ENCODE measurements around the gene CPEB4. TPM values are rescaled to one million over a fixed set of nuclear protein-coding genes. Genes with fewer than 3 reads are reported as not detected.

The CPEB4 gene
- total RNA-seq, 1 experiment from 2014 or later, result 7.2 TPM

DNA sequence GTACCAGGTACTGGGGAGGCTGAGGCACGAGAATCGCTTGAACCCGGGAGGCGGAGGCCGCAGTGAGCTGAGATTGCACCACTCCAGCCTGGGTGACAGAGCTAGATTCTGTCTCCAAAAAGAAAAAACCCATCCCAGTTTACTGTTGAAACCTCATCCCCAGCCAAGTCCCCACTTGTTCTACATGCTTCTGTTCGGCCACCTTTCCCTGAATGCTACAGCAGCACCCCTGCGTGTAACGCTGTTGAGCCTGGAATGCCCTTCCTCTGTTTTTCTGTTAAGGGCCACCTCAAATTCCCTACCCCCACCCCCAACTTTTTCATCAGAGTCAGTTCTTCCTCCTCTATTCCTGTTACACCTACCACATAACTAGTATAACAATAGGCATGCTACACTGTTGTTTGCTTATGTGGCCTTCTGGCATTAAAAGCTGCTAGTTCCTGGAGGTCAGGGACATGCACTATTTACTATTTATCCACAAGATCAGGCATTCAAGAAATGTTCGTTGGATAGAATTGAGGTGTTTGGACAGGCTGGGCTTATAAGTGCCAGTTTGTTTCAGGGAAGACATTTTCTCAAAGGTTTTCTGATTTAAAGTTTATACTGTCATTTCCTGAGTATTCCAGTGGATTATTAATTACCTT lies 53.7 kb downstream of the CPEB4 start:
- DNase-seq (ENCODE audit: low spot score), result no peak

DNA sequence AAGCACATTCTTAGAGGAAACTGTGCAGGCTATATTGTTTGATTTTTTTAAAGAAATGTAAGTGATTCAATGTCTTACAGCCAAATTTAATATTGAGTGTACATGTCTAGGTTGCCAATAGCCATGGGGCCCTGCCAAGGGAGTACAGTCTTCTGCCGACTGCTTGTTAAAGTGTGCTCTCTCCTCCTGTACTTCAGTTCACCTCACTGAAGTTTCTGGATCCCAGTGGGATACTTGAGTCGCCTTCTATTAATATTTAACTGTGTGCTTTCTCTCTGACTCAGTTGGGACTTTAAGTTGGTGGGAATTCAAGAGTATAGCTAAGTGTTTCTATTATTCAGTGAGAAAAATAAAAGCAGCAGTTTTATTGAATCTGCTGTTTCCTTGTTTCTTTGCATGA lies 56.4 kb downstream of the CPEB4 start:
- no peak for DNase-seq (ENCODE audit: low spot score)

GRCh38 chr5:173945160-173945559 lies 57.0 kb downstream of the CPEB4 start:
- DNase-seq (ENCODE audit: low spot score), result no peak

DNA sequence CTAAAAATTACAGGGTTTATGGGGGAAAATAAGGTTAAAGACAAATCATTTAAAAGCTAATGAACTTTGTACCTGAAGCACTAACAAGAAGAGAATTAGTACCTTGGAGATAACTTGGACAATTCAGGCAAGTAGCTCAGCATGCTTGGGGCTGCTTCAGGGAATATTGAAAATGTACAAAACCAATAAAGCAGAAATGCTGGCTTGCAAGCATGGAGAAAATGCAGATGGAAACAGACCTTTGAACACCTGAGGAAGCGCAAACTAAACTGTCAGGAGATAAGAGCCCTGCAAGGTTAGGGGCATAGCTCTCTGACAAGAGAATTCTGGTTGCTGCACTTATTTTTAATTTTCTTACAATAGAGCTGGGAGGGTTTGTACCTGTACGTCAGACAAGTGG lies 58.2 kb downstream of the CPEB4 start:
- DNase-seq (ENCODE audit: low spot score), result no peak

- DNase-seq (ENCODE audit: low spot score), result no peak
These were observed 62.7 kb downstream of the CPEB4 start for GRCh38 chr5:173950829-173951228.

DNA sequence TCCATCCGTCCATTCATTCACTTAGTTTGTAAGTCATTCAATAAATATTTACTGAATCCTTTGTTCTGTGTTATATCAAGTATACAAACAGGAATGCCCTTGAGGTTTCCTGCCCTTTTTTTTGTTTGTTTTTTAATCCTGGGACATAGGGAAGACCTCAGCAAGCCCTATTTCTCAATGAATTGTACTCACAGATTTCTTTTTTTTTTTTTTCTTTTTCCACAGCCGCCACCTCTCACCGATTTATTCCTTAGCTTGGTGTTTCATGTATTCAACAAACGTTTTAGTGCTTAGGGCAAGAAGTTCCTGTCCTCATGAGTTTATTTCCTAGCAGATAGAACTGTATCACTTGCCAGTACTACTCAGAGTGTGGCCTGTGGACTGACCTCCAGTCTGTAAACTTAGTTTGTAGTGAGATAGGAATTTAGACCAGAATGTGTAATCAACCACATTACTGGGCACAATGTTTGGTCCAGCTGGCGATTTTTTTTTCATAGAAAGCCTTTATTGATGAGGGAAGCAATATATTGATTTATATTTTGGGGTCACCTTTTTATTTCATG lies 65.5 kb downstream of the CPEB4 start:
- DNase-seq (ENCODE audit: low spot score), result no peak

- DNase-seq (ENCODE audit: low spot score), result no peak
These were observed 66.7 kb downstream of the CPEB4 start for GRCh38 chr5:173954671-173955521.

DNA sequence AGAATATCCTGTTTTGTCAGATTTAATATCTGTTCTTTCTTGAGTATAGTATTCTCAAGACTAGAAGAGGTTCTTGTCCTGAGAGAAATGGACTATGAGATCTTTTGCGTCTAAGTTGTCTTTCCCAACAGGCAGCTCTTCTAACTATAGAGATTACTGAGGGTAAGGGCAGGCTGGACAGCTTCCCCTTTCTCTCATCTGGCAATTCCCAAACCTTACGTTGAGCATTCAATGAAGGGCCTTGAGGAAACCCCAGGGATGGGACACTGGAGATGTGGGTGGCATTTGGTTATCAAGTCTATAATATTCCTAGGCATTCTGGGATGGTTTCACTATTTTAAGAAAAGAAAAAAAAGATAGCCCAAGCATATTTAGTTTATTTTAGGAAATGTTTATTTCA lies 72.8 kb downstream of the CPEB4 start:
- no peak for DNase-seq (ENCODE audit: low spot score)

DNA sequence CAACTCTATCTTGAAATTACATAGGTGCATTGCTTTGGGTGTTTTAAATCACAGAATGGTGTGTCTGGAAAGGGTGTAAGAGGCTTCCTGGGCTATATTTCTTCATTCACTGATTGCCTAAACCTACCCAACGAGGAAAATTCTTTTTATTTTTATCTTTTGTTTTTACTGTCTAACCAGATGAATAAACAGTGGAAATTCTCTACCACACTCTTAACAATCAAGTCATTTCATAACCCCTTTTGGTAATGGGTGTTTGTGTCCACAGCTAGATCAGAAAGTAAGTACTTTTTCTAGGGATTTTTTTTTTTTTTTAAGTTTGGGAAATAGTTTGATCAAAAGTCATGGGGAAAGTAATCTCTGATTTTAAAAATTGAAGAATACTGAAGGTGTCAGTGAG lies 73.3 kb downstream of the CPEB4 start:
- DNase-seq (ENCODE audit: low spot score), result no peak

DNA sequence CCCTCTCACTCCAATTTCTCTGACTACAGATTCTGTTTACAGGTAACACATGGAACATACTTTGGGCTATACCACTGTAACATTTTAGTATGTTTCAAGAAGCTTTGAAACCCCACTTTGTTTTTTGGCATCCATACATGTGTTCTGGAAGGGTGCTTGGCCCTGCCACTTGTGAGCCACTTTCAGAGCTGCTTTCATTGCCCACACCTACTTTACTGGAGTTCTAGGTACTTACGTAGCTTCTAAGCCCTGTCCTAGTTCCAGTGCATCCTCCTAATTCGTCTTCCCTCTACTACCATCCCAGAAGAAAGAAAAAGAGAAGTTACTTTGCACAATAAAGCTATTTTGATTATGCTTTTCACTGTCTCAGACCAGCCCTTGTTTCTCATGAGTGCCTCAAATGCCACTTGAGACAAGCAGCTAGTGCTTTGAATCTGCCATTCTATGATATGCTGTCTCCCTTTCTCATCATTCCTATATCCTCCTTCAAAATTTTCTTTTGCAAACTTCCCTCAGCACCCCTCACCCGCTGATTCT lies 74.4 kb downstream of the CPEB4 start:
- DNase-seq (ENCODE audit: low spot score), result no peak

DNA sequence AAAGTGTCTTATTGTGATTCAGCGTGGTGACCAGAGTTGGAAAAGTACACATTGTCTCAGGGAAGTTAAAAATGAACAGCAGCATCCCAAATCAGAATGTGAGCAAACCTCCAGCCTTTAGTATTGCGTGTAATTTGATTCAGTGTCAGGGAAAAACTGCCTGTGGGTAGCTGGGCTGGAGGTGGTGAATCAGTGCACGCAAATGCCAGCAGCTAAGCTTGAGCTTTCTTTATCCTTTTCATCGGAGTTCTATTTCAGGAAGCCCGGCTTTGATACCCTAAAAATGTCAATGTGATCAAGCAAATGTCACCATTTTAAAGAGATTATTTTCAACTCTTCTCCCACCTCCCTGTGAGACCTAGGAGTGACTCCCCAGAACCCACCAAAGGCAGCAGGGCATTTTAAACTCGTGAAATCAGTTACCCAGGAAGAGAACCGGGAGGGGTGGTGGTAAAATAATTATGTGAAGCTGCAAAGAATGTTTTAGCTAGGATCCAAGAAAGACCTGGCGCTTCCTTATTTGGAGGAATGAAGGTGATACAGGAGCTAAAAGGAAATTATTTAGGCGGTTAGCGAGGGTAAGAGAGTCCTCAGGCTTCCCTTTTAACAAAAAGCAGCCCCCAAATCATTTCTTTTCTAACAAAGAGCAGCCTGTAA lies 75.2 kb downstream of the CPEB4 start:
- DNase-seq (ENCODE audit: low spot score), result peak; percentile 6

GRCh38 chr5:173963867-173964441 lies 75.8 kb downstream of the CPEB4 start:
- peak; percentile 56 for DNase-seq (ENCODE audit: low spot score)

GRCh38 chr5:173964506-173964905 lies 76.4 kb downstream of the CPEB4 start:
- no peak for DNase-seq (ENCODE audit: low spot score)

DNA sequence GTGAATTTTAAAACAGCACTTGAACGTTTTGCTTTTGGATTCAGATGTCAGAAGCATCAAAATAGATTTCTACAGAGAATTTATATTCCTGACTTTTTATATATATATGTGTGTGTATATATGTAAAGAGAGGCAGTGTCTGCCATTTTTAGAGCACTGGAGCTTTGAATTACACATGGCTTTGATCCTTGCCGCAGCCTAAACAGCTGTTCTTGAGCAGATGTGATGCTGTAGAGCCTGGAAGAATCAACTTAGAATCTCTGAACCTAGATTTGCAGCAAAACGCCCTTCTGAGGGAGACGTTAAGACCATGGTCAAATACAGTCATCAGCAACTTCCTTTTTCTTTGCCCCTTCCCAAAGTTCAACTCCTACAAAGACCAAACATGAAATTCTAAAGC lies 79.1 kb downstream of the CPEB4 start:
- no peak for DNase-seq (ENCODE audit: low spot score)

DNA sequence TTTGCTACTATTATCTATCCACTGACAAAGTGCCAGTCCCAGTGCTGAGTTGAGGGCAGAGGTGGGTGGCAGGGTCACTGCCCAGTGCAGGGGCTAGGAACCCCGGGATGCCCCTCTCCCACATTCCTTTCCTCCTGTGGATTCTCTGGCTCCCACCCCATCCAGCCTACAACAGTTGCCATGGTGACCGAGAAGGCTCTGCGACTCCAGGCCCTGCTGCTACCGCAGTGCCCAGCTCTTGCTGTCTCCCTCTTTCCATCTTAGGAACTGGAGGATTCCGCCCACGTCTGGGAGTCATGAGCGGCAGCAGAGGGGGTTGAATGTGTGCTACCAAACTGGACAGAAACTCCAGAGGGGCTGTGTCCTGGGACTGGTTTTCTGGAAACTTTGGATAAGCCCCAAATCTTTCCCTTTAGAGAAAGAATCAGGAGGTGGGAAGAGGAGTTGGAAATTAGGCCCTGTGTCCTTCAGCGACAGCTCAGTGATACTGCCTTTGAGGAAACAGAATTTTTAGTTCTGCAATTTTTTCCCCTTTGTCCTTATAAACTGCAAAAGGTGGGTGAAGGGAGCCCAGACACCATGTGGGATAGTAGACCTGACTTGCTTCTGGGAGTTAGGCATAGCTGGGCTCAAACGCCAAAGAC lies 80.1 kb downstream of the CPEB4 start:
- no peak for DNase-seq (ENCODE audit: low spot score)

DNA sequence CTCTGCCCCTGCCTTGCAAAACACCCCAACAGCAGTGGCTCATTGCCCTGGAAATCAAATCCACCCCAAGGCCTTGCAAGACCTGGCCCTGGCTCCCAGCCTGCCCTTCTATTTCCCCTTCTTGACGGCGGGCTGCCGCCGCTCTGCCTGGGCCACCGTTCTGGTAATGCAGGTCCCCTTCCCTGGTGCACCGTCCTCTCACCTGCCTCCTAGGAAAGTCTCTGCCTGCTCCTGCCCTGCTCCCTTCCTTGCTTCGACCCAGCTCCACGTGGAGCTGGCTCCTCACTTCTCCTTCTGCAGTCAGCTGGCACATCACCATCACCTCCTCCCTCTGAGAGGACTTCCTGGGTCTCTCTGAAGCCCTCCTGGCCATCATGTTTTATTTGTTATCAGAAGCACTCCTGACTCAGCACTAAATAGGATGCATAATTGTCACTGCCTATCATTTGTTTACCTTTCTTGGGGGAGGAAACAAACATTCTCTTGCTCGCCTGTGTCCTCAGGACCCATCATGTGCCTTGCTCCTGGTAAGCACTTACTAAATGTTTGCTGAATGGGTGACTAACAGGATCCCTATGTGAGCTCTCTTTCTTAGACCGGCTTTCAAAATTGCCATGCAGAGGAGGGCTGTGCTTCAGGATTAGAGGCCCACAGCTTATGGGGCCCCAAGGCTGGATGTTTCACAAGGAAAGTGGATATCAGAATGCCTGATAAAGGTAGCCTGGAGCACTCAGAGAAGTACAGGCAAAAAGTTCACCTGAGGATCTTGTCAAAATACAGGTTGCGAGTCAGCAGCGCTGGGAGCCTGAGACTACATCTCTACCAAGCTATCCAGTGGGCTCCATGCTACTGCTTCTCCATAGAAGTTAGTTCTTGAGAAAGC lies 81.3 kb downstream of the CPEB4 start:
- DNase-seq (ENCODE audit: low spot score), result peak; percentile 15

DNA sequence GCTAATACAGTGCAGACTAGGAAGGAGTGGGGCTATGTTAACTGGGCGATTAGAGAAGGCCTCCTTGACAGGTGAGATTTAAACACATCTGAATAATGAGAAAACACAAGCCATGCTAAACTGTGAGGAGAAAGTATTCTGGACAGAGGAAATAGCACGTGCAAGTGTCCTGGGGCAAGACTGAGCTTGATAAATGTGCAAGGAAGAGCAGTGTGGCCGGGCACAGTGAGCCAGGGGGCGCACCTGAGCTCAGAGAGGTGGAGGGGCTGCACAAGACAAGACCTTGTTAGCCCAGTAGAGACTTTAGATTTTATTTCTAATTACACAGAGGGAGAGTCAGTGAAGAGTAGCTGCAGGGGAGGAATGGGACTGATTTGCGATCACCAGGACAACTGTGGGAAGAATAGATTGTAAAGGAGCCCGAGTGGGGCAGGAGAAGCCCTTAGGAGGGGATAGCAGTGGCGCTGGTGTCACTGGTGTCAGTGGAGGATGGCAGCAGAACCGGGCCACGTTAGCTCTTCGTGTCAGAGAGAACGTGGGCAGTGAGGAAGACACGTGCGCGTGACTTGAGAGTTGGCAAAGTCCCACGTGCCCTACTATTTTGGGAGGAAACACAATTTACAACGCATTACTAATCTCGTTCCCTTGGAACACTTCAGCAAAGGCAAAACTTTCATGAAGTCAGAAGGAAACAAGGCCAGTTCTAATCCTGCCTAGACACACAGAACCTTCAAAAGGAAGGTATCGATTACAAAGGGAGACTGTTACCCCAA lies 82.9 kb downstream of the CPEB4 start:
- no peak for DNase-seq (ENCODE audit: low spot score)

GRCh38 chr5:173971681-173972345 lies 83.7 kb downstream of the CPEB4 start:
- no peak for DNase-seq (ENCODE audit: low spot score)

DNA sequence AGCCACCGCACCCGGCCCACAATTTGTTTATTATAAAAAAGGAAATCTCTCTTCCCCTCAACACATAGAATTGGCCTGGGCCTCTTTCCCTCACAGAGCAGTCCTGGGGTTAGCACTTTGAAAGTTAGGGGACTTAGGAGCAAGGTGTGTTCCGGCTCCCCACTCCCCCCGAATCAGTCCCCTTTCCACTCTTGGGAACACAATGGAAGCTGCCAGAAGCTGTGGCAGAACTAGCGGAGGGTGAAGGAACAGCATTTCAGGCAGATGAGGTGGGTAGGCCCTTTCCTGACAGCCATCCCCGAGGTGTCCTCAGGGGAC lies 84.4 kb downstream of the CPEB4 start:
- no peak for DNase-seq (ENCODE audit: low spot score)
